ENCODE results near the gene MAP7. TPM values are rescaled to one million over a fixed set of nuclear protein-coding genes. Genes with fewer than 3 reads are reported as not detected.

Gene MAP7
- total and polyA plus RNA-seq, 9 of the 15 experiments (the other 6 are each of a cell fraction or from before 2014, with no cell fraction given), result 0.76 to 7.7 (median 3.9) TPM

GRCh38 chr6:136477548-136477947 is 72.7 kb downstream of the MAP7 start (continued):
- TF ChIP-seq UBTF (IDR thresholded peaks at IDR 0.05; ENCODE audit: borderline replicate concordance in 1 of 2, low read depth in 2 of 2, low read length in 2 of 2), result no peak

GRCh38 chr6:136475686-136476085 is 74.5 kb downstream of the MAP7 start:
- Histone ChIP-seq H3K4me2 (ENCODE audit: insufficient read depth, low read length) (no peak overlapping the region), H3K79me2 (ENCODE audit: control insufficient read depth, insufficient read depth, low read length) (no peaks in the 10 kb centered on the region), H3K9ac (ENCODE audit: insufficient read depth in 1 of 2, low read depth in 2 of 2, low read length in 2 of 2) (no peak overlapping the region), H2AFZ (ENCODE audit: low read depth, low read length) (no peak overlapping the region), H3K27ac (ENCODE audit: extremely low read depth, low read depth, low read length) (no peak overlapping the region), H3K9me1 (ENCODE audit: control insufficient read depth, insufficient read depth, low read length) (no peaks in the 10 kb centered on the region), H3K4me3 (no peak overlapping the region), H3K9me3 (replicated peaks; ENCODE audit: control insufficient read depth, insufficient read depth, low read depth, low read length) (no peaks in the 10 kb centered on the region), H4K20me1 (replicated peaks; ENCODE audit: control insufficient read depth, insufficient read depth, low read length) (no peaks in the 10 kb centered on the region), H3K4me1 (replicated peaks in 1 of 2; ENCODE audit: control insufficient read depth in 2 of 2, insufficient read depth in 2 of 2, low read length in 2 of 2) (no peaks in the 10 kb centered on the region), H3K36me3 (ENCODE audit: control insufficient read depth, insufficient read depth, low read length) (no peaks in the 10 kb centered on the region), H3K27me3 (ENCODE audit: control insufficient read depth in 2 of 2, insufficient read depth in 2 of 2, low read length in 2 of 2) (no peaks in the 10 kb centered on the region)
- ATAC-seq, result no peak
- ChIA-PET CTCF (ENCODE audit: low intra/inter-chr PET ratio) (no interaction called here), POLR2A (no interaction called here)
- DNase-seq (ENCODE audit: extremely low read depth in 1 of 4, low spot score in 3 of 4), result no peak
- no peak for FAIRE-seq
- in situ Hi-C loops (cut with MboI), result no loop called here
- WGBS (ENCODE audit: insufficient coverage, low coverage, missing lambda C conversion rate), result 8% methylated on average over 4 of the region's 4 CpGs
- intact Hi-C loops (cut with micrococcal nuclease), result no loop called here
- no TSS peak for BruUV-seq (replicated peaks)
- TF ChIP-seq MEF2D (tag; conservative IDR thresholded peaks at IDR 0.05; ENCODE audit: low read depth) (no peak), MTA1 (IDR thresholded peaks at IDR 0.05; ENCODE audit: borderline replicate concordance) (no peak), SRSF3 (IDR thresholded peaks at IDR 0.05; ENCODE audit: insufficient read depth, low read length) (no peak), MAZ (CRISPR knock-in tag; conservative IDR thresholded peaks at IDR 0.05 in 1 of 2, IDR thresholded peaks at IDR 0.05 in 1 of 2) (no peak), DMBX1 (CRISPR knock-in tag; IDR thresholded peaks at IDR 0.05; ENCODE audit: borderline replicate concordance) (no peak), MAX (CRISPR knock-in tag; IDR thresholded peaks at IDR 0.05) (no peak), WHSC1 (IDR thresholded peaks at IDR 0.05; ENCODE audit: low read length) (no peak), ZNF75A (CRISPR knock-in tag; IDR thresholded peaks at IDR 0.05) (no peak), PREB (CRISPR knock-in tag; IDR thresholded peaks at IDR 0.05) (no peak), ZNF197 (CRISPR knock-in tag; IDR thresholded peaks at IDR 0.05; ENCODE audit: low read depth) (no peak), TBP (optimal IDR thresholded peaks at IDR 0.05; ENCODE audit: low read depth, low read length) (no peak), NR2F6 (CRISPR knock-in tag; IDR thresholded peaks at IDR 0.05) (no peak), MEF2A (IDR thresholded peaks at IDR 0.05; ENCODE audit: control insufficient read depth, low read depth, low read length) (no peak)
